ENCODE data around the gene TMEM187.

DNA sequence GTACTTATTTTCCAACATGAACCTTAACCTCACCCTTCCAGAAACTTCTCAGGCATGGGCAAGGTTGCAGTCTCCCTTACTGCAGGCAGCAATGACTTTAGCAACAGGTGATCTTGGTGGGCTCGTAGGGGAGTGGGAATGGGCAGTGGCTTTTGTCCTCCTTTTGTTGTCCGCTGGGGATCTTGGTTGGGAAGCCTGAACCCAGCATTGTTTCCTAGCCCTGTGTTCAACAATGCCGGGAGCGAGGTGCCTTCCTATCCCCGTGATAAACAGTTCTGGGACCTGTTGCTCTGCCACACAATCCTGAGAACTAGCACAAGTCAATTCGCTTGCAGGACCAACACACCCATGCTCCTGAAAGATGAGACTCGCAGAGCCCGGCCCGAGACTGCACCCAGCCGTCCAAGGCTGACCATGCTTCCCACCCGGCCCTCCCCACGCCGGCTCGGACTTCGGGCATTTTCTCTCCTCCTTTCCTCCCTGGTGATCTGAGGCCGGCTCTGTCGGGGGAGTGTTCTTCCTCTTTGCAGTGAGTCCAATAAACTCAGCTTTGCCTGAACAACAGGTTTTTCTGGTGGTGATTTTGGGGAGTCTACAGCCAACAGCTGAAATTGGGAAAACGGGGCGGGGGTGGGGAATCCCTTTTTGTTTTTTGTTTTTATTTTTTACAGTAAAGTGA lies 26.9 kb downstream of the TMEM187 start:
- TF ChIP-seq, protein P1, sequence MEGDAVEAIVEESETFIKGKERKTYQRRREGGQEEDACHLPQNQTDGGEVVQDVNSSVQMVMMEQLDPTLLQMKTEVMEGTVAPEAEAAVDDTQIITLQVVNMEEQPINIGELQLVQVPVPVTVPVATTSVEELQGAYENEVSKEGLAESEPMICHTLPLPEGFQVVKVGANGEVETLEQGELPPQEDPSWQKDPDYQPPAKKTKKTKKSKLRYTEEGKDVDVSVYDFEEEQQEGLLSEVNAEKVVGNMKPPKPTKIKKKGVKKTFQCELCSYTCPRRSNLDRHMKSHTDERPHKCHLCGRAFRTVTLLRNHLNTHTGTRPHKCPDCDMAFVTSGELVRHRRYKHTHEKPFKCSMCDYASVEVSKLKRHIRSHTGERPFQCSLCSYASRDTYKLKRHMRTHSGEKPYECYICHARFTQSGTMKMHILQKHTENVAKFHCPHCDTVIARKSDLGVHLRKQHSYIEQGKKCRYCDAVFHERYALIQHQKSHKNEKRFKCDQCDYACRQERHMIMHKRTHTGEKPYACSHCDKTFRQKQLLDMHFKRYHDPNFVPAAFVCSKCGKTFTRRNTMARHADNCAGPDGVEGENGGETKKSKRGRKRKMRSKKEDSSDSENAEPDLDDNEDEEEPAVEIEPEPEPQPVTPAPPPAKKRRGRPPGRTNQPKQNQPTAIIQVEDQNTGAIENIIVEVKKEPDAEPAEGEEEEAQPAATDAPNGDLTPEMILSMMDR (IDR thresholded peaks at IDR 0.05), result no peak
- TF ChIP-seq EZH2 (IDR thresholded peaks at IDR 0.05; ENCODE audit: borderline replicate concordance, insufficient read depth, low read depth, low read length, poor library complexity, severe bottlenecking), result no peak
